ENCODE measurements around the gene PRKAG2. TPM values are rescaled to one million over a fixed set of nuclear protein-coding genes. Genes with fewer than 3 reads are reported as not detected.

Gene PRKAG2
- total and polyA plus RNA-seq, 2 experiments from 2014 or later = 9.1 to 14.9 TPM

DNA sequence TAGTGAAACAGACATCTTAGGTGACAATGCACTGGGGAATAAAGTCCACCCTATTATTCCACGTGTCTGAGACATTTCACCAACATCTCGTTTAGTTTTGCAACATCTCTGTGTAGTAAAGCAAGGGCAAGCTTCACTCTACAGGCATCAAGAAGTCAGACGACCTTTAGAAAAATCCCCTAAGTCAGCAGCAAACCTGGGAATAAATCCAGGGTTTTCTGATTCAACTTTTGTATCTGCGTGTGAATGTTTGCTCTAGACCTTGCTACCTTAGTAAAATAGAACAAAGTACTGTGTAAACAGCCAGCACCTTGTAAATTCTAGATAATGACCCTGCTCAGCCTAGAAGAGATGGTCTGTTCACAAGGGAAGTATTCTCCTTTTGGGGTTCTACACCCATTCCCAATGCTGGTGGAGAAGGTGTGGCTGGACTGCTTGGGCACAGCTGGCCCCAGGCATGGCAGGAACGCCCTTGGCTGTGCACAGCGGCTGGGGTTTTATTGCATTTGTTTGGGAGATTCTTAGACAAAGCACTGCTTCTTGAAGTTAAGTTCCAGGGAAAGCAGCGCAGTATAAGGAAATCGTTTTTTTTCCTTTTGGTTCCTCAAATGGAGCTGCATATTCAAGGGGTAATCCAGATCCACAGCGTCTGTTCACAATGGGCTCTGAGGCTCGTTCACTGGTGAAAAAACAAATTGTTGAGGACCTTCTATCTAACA, 41.0 kb upstream of the PRKAG2 start:
- no peak overlapping the region for H3K4me3 ChIP-seq
- Mint-ChIP-seq H3K36me3 (ENCODE audit: low read depth) (no peaks in the 10 kb centered on the region; the same call in 2 of the 3 replicates), H3K9me3 (peaks cover 13% of the 10 kb centered on the region), H3K27me3 (ENCODE audit: insufficient read depth, low read depth, poor library complexity) (peaks cover 2% of the 10 kb centered on the region), H3K27ac (no peak overlapping the region), H3K4me1 (no peaks in the 10 kb centered on the region), H3K4me3 (no peak overlapping the region)
- H3K79me2 ChIP-seq (replicated peaks; ENCODE audit: insufficient read depth) = no peaks in the 10 kb centered on the region
- H3K9me2 ChIP-seq (ENCODE audit: insufficient read depth) = no peaks in the 10 kb centered on the region
- H4K20me1 ChIP-seq (replicated peaks; ENCODE audit: insufficient read depth) = no peaks in the 10 kb centered on the region
- no peaks in the 10 kb centered on the region for H3K27me3 ChIP-seq (ENCODE audit: insufficient read depth)
- peak overlapping the region; percentile 38; the same call in 1 of the 2 replicates for H2AFZ ChIP-seq
- no peaks in the 10 kb centered on the region for H3K36me3 ChIP-seq (ENCODE audit: insufficient read depth)
- TF ChIP-seq CREB1 (CRISPR knock-in tag; IDR thresholded peaks at IDR 0.05; ENCODE audit: low read depth) = no peak
- no peak for TF ChIP-seq EZH2phosphoT487 (IDR thresholded peaks at IDR 0.05; ENCODE audit: unreplicated experiment)
- no peak for TF ChIP-seq ZNF331 (CRISPR knock-in tag; IDR thresholded peaks at IDR 0.05; ENCODE audit: low read depth)
- no peak for TF ChIP-seq ZNF114 (CRISPR knock-in tag; IDR thresholded peaks at IDR 0.05)
- TF ChIP-seq, protein P1, sequence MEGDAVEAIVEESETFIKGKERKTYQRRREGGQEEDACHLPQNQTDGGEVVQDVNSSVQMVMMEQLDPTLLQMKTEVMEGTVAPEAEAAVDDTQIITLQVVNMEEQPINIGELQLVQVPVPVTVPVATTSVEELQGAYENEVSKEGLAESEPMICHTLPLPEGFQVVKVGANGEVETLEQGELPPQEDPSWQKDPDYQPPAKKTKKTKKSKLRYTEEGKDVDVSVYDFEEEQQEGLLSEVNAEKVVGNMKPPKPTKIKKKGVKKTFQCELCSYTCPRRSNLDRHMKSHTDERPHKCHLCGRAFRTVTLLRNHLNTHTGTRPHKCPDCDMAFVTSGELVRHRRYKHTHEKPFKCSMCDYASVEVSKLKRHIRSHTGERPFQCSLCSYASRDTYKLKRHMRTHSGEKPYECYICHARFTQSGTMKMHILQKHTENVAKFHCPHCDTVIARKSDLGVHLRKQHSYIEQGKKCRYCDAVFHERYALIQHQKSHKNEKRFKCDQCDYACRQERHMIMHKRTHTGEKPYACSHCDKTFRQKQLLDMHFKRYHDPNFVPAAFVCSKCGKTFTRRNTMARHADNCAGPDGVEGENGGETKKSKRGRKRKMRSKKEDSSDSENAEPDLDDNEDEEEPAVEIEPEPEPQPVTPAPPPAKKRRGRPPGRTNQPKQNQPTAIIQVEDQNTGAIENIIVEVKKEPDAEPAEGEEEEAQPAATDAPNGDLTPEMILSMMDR (conservative IDR thresholded peaks at IDR 0.05; ENCODE audit: low read depth in 2 of 2) = no peak
- TF ChIP-seq, protein P2, sequence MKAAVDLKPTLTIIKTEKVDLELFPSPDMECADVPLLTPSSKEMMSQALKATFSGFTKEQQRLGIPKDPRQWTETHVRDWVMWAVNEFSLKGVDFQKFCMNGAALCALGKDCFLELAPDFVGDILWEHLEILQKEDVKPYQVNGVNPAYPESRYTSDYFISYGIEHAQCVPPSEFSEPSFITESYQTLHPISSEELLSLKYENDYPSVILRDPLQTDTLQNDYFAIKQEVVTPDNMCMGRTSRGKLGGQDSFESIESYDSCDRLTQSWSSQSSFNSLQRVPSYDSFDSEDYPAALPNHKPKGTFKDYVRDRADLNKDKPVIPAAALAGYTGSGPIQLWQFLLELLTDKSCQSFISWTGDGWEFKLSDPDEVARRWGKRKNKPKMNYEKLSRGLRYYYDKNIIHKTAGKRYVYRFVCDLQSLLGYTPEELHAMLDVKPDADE (IDR thresholded peaks at IDR 0.05) = no peak
- no peak for TF ChIP-seq EZH2 (IDR thresholded peaks at IDR 0.05; ENCODE audit: low read depth, unreplicated experiment)
- TF ChIP-seq JUNB (IDR thresholded peaks at IDR 0.05; ENCODE audit: unreplicated experiment) = no peak
- TF ChIP-seq, protein P3, sequence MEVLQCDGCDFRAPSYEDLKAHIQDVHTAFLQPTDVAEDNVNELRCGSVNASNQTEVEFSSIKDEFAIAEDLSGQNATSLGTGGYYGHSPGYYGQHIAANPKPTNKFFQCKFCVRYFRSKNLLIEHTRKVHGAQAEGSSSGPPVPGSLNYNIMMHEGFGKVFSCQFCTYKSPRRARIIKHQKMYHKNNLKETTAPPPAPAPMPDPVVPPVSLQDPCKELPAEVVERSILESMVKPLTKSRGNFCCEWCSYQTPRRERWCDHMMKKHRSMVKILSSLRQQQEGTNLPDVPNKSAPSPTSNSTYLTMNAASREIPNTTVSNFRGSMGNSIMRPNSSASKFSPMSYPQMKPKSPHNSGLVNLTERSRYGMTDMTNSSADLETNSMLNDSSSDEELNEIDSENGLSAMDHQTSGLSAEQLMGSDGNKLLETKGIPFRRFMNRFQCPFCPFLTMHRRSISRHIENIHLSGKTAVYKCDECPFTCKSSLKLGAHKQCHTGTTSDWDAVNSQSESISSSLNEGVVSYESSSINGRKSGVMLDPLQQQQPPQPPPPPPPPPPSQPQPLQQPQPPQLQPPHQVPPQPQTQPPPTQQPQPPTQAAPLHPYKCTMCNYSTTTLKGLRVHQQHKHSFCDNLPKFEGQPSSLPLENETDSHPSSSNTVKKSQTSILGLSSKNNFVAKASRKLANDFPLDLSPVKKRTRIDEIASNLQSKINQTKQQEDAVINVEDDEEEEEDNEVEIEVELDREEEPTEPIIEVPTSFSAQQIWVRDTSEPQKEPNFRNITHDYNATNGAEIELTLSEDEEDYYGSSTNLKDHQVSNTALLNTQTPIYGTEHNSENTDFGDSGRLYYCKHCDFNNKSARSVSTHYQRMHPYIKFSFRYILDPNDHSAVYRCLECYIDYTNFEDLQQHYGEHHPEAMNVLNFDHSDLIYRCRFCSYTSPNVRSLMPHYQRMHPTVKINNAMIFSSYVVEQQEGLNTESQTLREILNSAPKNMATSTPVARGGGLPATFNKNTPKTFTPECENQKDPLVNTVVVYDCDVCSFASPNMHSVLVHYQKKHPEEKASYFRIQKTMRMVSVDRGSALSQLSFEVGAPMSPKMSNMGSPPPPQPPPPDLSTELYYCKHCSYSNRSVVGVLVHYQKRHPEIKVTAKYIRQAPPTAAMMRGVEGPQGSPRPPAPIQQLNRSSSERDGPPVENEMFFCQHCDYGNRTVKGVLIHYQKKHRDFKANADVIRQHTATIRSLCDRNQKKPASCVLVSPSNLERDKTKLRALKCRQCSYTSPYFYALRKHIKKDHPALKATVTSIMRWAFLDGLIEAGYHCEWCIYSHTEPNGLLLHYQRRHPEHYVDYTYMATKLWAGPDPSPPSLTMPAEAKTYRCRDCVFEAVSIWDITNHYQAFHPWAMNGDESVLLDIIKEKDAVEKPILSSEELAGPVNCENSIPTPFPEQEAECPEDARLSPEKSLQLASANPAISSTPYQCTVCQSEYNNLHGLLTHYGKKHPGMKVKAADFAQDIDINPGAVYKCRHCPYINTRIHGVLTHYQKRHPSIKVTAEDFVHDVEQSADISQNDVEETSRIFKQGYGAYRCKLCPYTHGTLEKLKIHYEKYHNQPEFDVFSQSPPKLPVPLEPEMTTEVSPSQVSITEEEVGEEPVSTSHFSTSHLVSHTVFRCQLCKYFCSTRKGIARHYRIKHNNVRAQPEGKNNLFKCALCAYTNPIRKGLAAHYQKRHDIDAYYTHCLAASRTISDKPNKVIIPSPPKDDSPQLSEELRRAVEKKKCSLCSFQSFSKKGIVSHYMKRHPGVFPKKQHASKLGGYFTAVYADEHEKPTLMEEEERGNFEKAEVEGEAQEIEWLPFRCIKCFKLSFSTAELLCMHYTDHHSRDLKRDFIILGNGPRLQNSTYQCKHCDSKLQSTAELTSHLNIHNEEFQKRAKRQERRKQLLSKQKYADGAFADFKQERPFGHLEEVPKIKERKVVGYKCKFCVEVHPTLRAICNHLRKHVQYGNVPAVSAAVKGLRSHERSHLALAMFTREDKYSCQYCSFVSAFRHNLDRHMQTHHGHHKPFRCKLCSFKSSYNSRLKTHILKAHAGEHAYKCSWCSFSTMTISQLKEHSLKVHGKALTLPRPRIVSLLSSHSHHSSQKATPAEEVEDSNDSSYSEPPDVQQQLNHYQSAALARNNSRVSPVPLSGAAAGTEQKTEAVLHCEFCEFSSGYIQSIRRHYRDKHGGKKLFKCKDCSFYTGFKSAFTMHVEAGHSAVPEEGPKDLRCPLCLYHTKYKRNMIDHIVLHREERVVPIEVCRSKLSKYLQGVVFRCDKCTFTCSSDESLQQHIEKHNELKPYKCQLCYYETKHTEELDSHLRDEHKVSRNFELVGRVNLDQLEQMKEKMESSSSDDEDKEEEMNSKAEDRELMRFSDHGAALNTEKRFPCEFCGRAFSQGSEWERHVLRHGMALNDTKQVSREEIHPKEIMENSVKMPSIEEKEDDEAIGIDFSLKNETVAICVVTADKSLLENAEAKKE (CRISPR knock-in tag; IDR thresholded peaks at IDR 0.05) = no peak
- no peak for TF ChIP-seq POLR2AphosphoS5 (IDR thresholded peaks at IDR 0.05; ENCODE audit: low read depth)
- no peak for TF ChIP-seq NANOG (IDR thresholded peaks at IDR 0.05; ENCODE audit: borderline replicate concordance)
- TF ChIP-seq STAT1 (IDR thresholded peaks at IDR 0.05; ENCODE audit: unreplicated experiment) = no peak
- TF ChIP-seq, protein P4, sequence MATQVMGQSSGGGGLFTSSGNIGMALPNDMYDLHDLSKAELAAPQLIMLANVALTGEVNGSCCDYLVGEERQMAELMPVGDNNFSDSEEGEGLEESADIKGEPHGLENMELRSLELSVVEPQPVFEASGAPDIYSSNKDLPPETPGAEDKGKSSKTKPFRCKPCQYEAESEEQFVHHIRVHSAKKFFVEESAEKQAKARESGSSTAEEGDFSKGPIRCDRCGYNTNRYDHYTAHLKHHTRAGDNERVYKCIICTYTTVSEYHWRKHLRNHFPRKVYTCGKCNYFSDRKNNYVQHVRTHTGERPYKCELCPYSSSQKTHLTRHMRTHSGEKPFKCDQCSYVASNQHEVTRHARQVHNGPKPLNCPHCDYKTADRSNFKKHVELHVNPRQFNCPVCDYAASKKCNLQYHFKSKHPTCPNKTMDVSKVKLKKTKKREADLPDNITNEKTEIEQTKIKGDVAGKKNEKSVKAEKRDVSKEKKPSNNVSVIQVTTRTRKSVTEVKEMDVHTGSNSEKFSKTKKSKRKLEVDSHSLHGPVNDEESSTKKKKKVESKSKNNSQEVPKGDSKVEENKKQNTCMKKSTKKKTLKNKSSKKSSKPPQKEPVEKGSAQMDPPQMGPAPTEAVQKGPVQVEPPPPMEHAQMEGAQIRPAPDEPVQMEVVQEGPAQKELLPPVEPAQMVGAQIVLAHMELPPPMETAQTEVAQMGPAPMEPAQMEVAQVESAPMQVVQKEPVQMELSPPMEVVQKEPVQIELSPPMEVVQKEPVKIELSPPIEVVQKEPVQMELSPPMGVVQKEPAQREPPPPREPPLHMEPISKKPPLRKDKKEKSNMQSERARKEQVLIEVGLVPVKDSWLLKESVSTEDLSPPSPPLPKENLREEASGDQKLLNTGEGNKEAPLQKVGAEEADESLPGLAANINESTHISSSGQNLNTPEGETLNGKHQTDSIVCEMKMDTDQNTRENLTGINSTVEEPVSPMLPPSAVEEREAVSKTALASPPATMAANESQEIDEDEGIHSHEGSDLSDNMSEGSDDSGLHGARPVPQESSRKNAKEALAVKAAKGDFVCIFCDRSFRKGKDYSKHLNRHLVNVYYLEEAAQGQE (IDR thresholded peaks at IDR 0.05; ENCODE audit: unreplicated experiment) = no peak
- H3K4me1 ChIP-seq (ENCODE audit: insufficient read depth) = no peaks in the 10 kb centered on the region
- H3K4me2 ChIP-seq = no peak overlapping the region
- ATAC-seq (no peak), DNase-seq (ENCODE audit: low spot score) (no peak)
- no peak overlapping the region for H3K27ac ChIP-seq (ENCODE audit: low read depth)
- H3F3A ChIP-seq (replicated peaks; ENCODE audit: low read depth) = no peaks in the 10 kb centered on the region
